NCI-H2227 (cell line): ENCODE measurements around the gene SKA3.
"Not testable (repeated sequence)": the region's sequence is repeated elsewhere in the genome, so short reads cannot be mapped to it uniquely, and the experiment has no call there.

Source experiments
- DNase-seq: peaks from one replicate; lab custom pipeline; 2025; ENCODE audit not compliant: unreplicated experiment; lab: John Stamatoyannopoulos, UW

Gene SKA3

DNA sequence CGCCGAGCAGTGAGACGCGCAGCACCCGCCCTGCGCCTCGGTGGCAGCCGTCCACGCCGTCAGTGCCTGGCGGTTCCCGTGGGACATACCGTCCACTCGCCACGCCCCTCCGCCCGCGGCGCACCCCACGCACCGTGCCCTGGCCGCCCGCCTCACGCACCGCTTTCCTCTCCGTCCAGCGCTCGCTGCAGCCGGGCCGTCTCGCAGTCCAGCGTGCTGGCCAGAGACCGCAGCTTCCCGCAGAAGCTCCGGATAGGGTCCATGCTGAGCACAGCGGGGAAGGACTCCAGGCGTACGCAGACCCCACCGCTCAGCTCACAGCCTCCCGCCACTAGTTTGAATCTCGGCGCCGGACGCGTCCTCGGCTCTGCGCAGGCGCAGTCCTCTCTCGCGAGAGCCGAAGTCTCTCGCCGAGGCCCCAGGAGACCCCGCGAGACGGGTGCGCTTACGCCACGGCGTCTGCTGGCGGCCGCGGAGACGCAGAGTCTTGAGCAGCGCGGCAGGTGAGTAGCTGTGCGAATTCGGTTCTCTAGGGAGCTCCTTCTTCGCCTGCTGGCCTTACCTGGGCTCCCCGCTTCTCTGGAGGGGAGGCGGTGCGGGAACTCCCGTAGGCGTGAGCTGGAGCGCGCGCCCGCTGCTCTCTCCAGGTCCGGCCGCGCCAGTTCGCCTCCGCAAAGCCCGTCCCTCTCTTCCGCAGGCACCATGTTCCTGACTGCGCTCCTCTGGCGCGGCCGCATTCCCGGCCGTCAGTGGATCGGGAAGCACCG lies at the start of gene SKA3, which contains the start of gene MRPL57:
Gene SKA3, minus strand, starts transcription at position 338 of the 767 bp plus-strand sequence. Its CDS starts 75 bp downstream, at position 263.
Gene MRPL57, plus strand, starts transcription at position 444 of the 767 bp plus-strand sequence. Its CDS starts 259 bp downstream, at position 703.
- peak; percentile 95 for DNase-seq

DNA sequence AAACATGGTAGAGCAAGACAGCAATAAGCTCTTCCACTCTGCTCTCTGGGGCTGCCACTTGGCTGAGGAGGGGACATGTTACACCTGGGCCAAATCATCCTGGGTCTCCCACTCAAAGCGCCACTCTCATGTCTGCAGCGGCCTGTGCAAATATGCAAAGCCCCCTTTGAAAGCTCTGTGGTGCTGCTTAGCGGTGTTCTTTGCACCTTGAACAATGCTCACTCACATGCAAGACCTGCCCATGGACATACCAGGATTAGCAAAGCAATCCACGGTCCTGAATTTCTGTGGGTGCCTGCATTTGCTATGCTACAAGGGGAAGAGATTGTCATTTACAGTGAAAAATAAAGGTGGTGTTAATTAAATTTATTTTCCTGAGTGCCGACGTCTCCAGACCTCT lies 48.7 kb upstream of the SKA3 start:
- no peak for DNase-seq

GRCh38 chr13:21221268-21221667 lies 44.9 kb upstream of the SKA3 start:
- DNase-seq, result no peak

GRCh38 chr13:21219716-21220115 lies 43.4 kb upstream of the SKA3 start:
- DNase-seq, result not testable (repeated sequence)

- DNase-seq, result no peak
Observed at GRCh38 chr13:21219036-21219381, 42.7 kb upstream of the SKA3 start.

GRCh38 chr13:21218351-21219035 lies 42.1 kb upstream of the SKA3 start:
- DNase-seq, result no peak

DNA sequence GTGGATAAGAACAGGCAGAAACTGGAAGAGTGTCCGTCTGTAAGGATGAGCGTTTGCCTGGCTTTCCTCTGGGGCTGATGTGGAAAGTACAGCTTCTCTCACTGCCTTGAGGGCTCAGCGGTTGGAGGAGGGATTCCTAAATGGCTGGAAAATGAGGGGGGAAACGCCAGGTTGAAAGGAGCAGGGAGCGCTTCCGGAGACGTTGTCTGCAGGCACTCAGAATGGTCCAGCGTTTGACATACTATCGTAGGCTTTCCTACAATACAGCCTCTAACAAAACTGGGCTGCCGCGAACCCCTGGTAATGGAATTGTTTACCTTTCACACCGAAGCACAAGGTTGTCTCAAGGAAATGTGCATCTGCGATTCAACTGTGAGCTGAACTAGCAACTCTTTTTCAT lies 40.0 kb upstream of the SKA3 start:
- no peak for DNase-seq

DNA sequence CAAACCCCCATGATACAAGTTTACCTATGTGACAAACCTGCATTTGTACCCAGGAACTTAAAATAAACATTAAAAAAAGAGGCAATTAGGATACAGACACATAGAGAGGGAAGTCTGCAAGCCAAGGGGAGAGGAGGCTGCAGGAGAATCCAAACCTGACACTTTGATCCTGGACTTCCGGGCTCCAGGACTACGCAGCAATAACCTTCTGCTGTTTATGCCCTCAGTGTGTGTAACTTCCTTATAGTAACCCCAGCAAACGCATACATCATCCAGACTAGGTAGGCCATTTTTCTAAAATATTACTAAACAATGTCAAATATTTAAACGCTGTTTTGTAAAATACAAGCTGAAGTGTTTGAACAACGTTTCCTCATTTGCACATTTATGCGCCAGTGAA lies 39.1 kb upstream of the SKA3 start:
- DNase-seq, result not testable (repeated sequence)

DNA sequence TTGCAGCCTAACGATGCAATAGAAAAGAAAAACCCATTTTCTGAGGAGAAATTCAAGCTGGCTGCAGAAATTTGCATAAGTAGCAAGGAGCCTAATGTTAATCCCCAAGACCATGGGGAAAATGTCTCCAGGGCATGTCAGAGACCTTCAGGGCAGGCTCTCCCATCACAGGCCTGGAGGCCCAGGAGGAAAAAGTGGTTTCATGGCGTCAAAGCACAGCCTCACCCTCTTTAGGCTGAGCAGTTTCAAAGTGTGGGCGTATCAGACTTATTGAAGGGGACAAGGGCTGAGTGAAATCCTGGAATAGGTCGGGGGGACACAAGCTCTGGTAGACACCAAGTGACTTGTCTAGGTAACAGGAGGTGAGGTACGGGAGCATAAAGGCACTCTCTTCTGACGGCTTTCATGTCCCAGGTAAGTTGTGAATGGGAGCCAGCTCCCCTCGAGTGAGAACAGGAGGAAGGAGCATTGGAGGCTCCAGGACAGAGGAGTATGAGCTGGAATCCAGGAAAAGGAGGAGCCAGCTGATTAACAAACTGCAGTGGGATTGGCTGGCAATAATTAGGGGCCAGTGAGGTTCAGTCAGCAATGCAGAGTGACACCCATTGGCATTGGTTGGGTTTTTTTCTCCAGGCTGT lies 35.9 kb upstream of the SKA3 start:
- DNase-seq, result no peak

DNA sequence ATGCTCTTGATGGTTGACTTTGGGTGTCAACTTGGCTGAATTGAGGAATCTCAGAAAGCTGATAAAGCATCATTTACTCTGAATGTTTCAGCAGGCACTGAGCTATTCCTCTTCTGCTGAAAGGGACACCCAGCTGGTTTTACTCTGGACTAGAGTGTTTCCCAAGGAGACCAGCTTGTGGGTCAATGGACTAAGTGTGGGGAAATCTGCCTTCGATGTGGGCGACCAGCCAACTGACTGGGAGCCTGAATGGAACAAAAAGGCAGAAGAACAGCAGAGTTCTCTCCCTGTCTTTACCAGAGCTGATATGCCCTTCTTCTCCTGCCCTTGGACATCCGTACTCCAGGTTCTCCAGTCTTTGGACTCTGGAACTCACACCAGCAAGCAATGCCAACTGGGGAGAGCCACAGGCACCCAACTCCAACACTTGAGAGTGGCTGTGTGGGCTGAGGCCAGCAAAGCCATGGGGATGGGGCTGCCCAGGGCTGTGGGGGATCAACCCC lies 32.4 kb upstream of the SKA3 start:
- DNase-seq, result no peak

DNA sequence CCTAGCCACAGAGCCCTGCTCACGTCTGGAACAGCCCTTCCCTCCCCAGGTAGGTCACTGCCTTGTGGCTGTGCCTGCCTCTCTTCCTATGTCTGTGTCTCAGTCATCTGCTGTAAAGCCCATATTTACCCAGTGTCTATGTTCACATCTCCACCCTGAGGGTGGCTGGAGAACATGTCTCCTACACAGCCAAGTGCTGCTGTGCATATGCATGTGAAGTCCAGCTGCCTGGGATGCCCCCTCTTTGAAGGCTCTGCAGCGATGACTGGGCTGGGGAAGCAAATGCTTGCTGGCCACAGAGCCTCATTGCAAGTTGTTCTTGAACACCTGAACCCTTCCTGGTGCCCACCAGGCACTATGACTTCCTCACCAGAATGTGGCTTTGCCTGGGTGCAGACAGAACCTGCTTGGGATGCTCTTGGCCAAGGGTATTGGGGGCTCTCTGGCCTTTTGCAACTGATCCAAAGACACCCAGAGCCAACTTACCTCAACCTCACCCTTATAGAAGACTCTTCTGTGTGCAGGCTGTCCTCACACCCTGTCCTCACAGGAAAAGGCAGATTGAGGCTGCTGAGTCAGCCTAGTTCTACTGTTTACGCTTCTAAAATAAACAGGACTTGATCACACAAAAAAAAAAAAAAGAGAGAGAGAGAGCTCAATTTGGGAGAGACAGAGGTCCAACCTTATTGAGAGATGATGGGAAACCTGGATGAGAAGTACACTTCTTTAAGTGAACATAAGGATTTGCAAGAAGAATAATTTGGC lies 26.6 kb upstream of the SKA3 start:
- no peak for DNase-seq

DNA sequence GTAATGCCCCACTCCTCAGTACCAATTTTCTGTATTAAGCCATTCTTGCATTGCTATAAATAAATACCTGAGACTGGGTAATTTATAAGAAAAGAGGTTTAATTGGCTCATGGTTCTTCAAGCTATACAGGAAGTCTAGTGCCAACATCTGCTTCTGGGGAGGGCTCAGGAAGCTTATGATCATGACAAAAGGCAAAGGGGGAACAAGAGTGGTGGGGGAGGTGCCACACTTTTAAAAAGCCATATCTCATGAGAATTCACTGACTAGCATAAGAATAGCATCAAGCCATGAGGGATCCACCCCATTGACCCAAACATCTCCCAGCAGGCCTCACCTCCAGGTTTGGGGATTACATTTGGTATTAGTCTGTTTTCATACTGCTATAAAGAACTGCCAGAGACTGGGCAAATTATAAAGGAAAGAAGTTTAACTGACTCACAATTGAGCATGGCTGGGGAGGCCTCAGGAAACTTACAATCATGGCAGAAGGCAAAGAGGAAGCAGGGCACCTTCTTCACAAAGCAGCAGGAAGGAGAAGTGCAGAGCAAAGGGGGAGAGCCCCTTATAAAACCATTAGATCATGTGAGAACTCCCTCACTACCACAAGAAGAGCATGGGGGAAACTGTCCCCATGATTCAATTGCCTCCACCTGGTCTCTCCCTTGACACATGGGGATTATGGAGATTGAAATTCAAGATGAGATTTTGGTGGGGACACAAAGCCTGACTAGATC lies 25.3 kb upstream of the SKA3 start:
- not testable (repeated sequence) for DNase-seq

DNA sequence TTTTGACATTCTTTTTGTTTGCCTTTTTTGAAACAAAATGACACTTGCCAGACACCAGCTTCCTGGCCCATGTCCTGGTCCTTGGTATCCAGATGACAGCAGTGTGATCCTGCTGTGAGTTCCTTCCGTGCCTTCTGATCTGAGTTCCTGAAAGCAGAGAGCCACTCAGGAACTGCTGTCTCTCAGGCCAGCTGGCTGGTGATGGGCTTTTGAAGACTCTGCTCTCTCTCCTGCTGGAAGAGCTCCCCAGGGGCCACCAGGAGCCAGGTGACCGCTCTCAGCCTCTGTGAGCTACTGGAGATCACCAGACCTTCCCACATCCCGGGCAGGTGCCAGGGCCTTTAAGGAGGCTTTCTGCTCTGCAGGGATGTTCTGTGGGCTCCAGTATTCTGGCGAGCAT lies 22.0 kb upstream of the SKA3 start:
- DNase-seq, result not testable (repeated sequence)

- not testable (repeated sequence) for DNase-seq
Observed at GRCh38 chr13:21197606-21198225, 21.4 kb upstream of the SKA3 start.

GRCh38 chr13:21194756-21195155 lies 18.4 kb upstream of the SKA3 start:
- not testable (repeated sequence) for DNase-seq

DNA sequence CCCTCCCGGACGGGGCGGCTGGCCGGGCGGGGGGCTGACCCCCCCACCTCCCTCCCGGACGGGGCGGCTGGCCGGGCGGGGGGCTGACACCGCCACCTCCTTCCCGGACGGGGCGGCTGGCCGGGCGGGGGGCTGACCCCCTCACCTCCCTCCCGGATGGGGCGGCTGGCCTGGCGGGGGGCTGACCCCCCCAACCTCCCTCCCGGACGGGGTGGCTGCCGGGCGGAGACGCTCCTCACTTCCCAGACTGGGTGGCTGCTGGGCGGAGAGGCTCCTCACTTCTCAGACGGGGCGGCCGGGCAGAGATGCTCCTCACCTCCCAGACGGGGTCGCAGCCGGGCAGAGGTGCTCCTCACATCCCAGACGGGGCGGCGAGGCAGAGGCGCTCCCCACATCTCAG lies 10.1 kb upstream of the SKA3 start:
- DNase-seq, result not testable (repeated sequence)

GRCh38 chr13:21181671-21182070 lies 5.3 kb upstream of the SKA3 start:
- no peak for DNase-seq

GRCh38 chr13:21176982-21177284 lies 581 bp upstream of the SKA3 start:
- no peak for DNase-seq

- peak; percentile 13 for DNase-seq
Observed at GRCh38 chr13:21175656-21176214, 617 bp downstream of the SKA3 start.

DNA sequence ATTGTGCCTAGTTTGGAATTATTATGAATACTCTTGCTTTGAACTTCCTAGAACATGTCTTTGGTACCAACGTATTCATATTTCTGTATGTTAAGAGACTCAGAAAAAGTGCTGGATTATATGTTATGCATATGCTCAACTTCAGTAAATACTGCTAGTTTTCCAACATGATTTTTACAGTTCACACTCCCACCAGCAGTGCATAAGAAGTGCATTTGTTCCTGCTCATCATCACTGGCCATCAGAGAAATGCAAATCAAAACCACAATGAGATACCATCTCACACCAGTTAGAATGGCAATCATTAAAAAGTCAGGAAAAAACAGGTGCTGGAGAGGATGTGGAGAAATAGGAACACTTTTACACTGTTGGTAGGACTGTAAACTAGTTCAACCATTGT lies 2.6 kb downstream of the SKA3 start:
- DNase-seq, result not testable (repeated sequence)
